Adipose tissue (tissue), 3 donors: Measurements from ENCODE around the gene ACADL. TPM values are rescaled to one million over a fixed set of nuclear protein-coding genes. Genes with fewer than 3 reads are reported as not detected.
"Not testable (repeated sequence)": the region's sequence is repeated elsewhere in the genome, so short reads cannot be mapped to it uniquely, and the experiment has no call there.

ENCODE experiments used
- H3K27ac ChIP-seq: one replicate; pipeline ENCODE4 v1.5.1; 2013; ENCODE audit warnings: low read depth, low read length
- WGBS, 3 donors: extraction: QIAGEN DNeasy Blood & Tissue Kit; methylation state at CpG; one replicate each; pipeline ENCODE4 v1.1.7; 2013; 5-methylcytosine and 5-hydroxymethylcytosine counted together
- polyA plus RNA-seq, 3 donors: library from polyadenylated mRNA; stranded (reverse); fragments of 200-250 nt; gene quantifications; one replicate each; pipeline ENCODE4 v1.2.3, GENCODE V29; 2013
- donor health status: healthy with polysubstance abuse.
- donor health status: Bipolar disorder and iron deficiency.
- donor health status: healthy.

ACADL gene
- polyA plus RNA-seq, 3 donors, result 6.5 to 19.1 (median 15.0) TPM

DNA sequence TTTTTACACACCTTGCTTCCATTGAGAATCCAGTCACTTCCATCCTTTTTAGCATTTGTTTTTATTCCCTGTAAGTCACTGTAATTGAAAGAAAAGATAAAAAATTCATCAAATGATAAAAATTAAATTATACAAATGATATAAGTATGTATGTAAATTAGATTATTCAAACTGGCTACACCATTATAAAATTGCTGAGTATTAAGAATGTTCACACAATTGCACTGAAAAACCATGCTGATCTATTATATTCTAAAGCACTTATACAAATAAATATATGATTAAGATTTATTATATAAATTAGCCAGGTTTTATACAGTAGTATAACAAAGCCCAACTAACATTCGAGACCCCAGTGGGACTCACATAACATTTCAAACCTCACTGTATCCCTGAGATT lies 15.1 kb downstream of the ACADL start:
- 90 to 98% (median 91%) methylated on average over 1 of the region's 1 CpG for WGBS, 3 donors

GRCh38 chr2:210207929-210208328 lies 17.3 kb downstream of the ACADL start:
- no peak overlapping the region for H3K27ac ChIP-seq
- WGBS, 3 donors, result 82 to 97% (median 83%) methylated on average over 1 of the region's 1 CpG

More for the DNA sequence above, 15.1 kb downstream of the ACADL start:
- H3K27ac ChIP-seq, result no peak overlapping the region

GRCh38 chr2:210203558-210203957 lies 21.7 kb downstream of the ACADL start:
- WGBS, 3 donors, result 49 to 74% (median 54%) methylated on average over 1 of the region's 1 CpG
- no peak overlapping the region for H3K27ac ChIP-seq

- H3K27ac ChIP-seq, result no peak overlapping the region
- 69 to 88% (median 80%) methylated on average over 1 of the region's 1 CpG for WGBS, 3 donors
These were observed 22.1 kb downstream of the ACADL start for GRCh38 chr2:210203147-210203546.

DNA sequence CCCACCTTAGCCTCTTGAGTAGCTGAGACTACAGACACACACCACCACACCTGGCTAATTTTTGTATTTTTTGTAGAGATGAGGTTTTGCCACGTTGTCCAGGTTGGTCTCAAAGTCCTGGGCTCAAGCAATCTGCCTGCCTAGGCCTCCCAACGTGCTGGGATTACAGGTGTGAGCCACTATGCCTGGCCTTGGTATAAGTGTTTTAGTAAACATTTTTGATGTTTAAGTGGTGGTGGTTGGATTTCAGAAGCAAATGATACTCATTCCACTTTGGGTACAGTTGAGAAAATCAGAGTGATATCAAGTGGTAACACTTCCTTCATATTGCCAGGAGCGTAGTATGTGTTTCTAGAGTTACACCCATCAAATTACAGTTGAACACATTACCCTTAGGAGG lies 25.4 kb downstream of the ACADL start:
- 78 to 87% (median 83%) methylated on average over 3 of the region's 3 CpGs for WGBS, 3 donors
- H3K27ac ChIP-seq, result no peak overlapping the region

DNA sequence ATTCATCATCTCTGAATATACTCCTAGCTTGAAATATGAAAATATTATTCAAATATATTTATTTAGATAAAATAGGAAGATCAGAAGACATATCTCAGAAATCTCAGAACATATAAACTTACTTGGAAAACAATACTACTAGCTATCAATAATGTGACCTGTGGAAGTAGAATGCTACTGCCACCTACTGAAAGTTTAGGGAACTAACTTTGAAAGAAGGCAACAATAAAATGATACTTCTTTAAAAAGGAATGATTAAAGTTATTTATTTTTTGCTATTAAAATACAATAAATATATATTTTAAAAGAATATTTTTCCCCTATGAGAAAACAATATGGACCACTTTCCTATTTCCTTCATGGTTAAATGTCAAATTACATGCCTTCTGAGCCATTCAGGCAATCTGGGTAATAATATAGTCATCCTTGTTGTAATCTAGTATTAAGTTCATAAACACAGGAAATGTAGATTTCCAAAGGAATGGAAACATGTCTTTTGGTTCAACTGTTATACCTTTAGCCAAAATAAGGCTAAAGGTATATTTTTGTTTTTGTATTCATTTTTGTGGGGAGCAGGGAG lies 26.0 kb downstream of the ACADL start:
- H3K27ac ChIP-seq, result no peak overlapping the region

GRCh38 chr2:210198326-210198725 lies 26.9 kb downstream of the ACADL start:
- 5 to 33% (median 10%) methylated on average over 1 of the region's 1 CpG for WGBS, 3 donors
- no peak overlapping the region for H3K27ac ChIP-seq

GRCh38 chr2:210197720-210198119 lies 27.5 kb downstream of the ACADL start:
- no peak overlapping the region for H3K27ac ChIP-seq
- 37 to 76% (median 76%) methylated on average over 2 of the region's 2 CpGs for WGBS, 3 donors

DNA sequence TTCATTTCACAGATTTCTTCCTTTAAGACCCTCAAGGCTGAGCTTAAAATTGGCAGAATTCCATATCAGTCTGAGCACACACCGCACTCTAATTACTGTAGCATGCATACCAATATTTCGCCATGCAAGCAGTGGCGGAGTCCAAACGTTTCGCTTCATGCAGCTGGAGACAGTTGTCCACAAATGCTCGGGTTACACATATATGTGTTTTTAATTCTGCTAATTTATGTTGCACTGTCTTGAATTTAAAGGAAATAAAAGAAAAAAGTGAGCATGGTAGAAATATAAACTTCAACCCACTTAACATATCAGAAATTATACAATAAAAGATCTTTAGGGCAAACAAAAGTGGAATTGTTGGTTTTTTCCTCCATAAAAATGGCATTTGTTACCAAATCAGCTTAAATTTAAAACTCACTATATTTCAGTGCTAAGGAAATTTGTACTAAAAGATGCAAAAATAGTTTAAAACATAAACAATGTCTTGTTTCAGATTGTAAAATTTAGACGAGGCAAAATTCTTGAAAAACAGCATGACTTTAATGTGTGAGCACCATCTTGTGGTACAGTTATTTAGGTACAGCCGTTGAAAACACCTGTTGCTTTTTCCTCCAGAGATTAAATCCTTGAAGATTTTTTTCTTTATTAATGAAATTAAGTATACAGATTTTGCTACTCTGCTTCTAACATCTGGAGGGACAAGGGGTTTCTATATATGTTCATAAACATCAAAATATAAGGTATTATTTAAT lies 30.0 kb downstream of the ACADL start:
- 6 to 28% (median 20%) methylated on average over 8 of the region's 8 CpGs for WGBS, 3 donors
- H3K27ac ChIP-seq, result no peak overlapping the region

GRCh38 chr2:210190345-210190744 lies 34.9 kb downstream of the ACADL start:
- WGBS, 3 donors, result 39 to 94% (median 93%) methylated on average over 4 of the region's 4 CpGs

GRCh38 chr2:210189452-210190138 lies 35.7 kb downstream of the ACADL start:
- 10 to 63% (median 59%) methylated on average over 1 of the region's 1 CpG for WGBS, 3 donors
- no peak overlapping the region for H3K27ac ChIP-seq

More at GRCh38 chr2:210190345-210190744, 34.9 kb downstream of the ACADL start:
- H3K27ac ChIP-seq, result no peak overlapping the region

- no peak overlapping the region for H3K27ac ChIP-seq
- 42 to 55% (median 45%) methylated on average over 2 of the region's 2 CpGs for WGBS, 3 donors
These were observed 36.5 kb downstream of the ACADL start for GRCh38 chr2:210188755-210189154.

GRCh38 chr2:210188190-210188589 lies 37.1 kb downstream of the ACADL start:
- H3K27ac ChIP-seq, result no peak overlapping the region
- 61 to 70% (median 69%) methylated on average over 3 of the region's 3 CpGs for WGBS, 3 donors

DNA sequence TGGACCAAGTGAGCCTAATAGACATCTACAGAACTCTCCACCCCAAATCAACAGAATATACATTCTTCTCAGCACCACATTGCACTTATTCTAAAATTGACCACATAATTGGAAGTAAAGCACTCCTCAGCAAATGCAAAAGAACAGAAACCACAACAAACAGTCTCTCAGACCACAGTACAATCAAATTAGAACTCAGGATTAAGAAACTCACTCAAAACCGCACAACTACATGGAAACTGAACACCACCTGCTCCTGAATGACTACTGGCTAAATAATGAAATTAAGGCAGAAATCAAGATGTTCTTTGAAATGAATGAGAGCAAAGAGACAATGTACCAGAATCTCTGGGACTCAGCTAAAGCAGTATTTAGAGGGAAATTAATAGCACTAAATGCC lies 41.3 kb downstream of the ACADL start:
- H3K27ac ChIP-seq, result not testable (repeated sequence)
- 87 to 96% (median 89%) methylated on average over 1 of the region's 1 CpG for WGBS, 3 donors

- WGBS, 3 donors, result 52 to 56% (median 55%) methylated on average over 12 of the region's 12 CpGs
- H3K27ac ChIP-seq, result not testable (repeated sequence)
These were observed 43.6 kb downstream of the ACADL start for GRCh38 chr2:210181606-210182088.

GRCh38 chr2:210181033-210181605 lies 44.1 kb downstream of the ACADL start:
- not testable (repeated sequence) for H3K27ac ChIP-seq
- WGBS, 3 donors, result 58 to 71% (median 64%) methylated on average over 3 of the region's 3 CpGs

DNA sequence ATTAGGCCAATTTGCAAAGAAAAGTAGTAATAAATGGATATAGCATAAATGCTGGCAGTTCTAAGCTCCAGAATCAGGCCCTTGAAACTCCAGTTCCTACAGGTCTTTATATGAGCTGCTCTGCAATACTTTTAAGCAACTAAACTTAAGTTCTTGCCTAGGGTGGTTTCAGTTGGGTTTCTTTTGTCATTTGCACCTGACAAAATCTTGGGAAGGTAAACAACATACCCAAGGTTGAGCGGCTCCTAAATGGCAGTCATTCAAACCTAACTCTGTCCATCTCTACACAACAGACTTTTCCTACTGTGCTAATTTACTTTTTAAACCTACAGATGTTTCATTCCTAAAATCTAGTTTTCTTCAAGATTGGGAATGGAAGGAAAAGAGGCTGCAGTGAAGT lies 44.8 kb downstream of the ACADL start:
- WGBS, 3 donors, result 34 to 95% (median 93%) methylated on average over 1 of the region's 1 CpG
- H3K27ac ChIP-seq, result no peak overlapping the region

DNA sequence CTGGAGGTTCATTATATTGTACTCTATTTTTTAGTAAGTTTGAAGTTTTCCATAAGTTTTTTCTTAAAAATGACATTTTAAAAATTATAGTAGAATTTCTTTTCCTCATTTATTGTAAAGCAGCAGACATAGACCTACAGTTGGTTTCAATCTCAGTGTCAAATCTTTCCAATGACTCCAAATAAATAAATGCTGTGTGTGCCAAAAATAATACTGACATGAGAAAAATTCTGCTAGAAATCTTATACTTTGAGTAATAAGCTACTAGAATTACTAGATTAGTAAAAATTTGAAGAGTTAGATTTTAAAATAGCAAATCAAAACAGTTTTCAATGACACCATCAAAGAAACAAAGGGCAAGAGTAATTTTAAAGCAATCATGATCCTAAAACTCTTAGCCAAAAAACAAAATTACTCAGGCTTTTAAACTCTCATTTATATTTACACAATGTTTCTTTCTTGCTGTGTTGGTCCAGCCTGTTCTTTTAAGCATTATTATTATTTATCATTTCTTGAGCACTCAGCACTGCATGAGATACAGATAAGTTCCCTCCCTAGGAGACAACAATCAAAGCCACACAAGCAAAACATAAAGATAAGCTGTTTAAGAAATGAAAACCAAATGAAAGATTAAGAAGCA lies 45.8 kb downstream of the ACADL start:
- H3K27ac ChIP-seq, result no peak overlapping the region

GRCh38 chr2:210177769-210178168 lies 47.5 kb downstream of the ACADL start:
- H3K27ac ChIP-seq, result no peak overlapping the region
- 81 to 93% (median 91%) methylated on average over 1 of the region's 1 CpG for WGBS, 3 donors
